ENCODE measurements around the gene IL15RA. TPM values are rescaled to one million over a fixed set of nuclear protein-coding genes. Genes with fewer than 3 reads are reported as not detected.
"Not testable (repeated sequence)": the region's sequence is repeated elsewhere in the genome, so short reads cannot be mapped to it uniquely, and the experiment has no call there.

The IL15RA gene
- total RNA-seq, 4 donors from 2014 or later: 17.7 to 21.9 (median 20.6) TPM

DNA sequence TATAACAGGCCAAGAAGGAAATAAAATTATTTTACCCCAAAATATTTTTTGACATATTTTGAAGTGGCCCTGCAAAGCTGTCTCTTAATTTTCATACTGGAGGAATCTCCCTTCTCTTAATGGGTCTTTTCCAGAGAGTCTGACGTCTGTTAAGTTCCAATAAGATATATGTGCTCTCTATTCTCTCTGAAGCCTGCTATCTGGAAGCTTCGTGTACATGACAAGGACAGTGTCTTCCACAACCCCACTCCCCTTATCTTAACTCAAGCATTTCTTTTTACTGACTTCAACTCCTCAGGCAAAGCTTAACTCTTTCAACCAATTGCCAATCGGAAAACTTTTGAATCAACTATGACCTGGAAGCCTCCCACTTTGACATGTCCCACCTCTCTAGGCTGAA lies 29.2 kb upstream of the IL15RA start:
- no peak overlapping the region for H3K4me3 ChIP-seq
- no peak for ATAC-seq
- no peak for TF ChIP-seq EP300 (IDR thresholded peaks at IDR 0.05)
- TF ChIP-seq POLR2AphosphoS5 (IDR thresholded peaks at IDR 0.05): no peak
- TF ChIP-seq, protein P1, sequence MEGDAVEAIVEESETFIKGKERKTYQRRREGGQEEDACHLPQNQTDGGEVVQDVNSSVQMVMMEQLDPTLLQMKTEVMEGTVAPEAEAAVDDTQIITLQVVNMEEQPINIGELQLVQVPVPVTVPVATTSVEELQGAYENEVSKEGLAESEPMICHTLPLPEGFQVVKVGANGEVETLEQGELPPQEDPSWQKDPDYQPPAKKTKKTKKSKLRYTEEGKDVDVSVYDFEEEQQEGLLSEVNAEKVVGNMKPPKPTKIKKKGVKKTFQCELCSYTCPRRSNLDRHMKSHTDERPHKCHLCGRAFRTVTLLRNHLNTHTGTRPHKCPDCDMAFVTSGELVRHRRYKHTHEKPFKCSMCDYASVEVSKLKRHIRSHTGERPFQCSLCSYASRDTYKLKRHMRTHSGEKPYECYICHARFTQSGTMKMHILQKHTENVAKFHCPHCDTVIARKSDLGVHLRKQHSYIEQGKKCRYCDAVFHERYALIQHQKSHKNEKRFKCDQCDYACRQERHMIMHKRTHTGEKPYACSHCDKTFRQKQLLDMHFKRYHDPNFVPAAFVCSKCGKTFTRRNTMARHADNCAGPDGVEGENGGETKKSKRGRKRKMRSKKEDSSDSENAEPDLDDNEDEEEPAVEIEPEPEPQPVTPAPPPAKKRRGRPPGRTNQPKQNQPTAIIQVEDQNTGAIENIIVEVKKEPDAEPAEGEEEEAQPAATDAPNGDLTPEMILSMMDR (IDR thresholded peaks at IDR 0.05): no peak
- TF ChIP-seq POLR2A (IDR thresholded peaks at IDR 0.05): no peak
- H3K4me1 ChIP-seq: no peaks in the 10 kb centered on the region
- peaks cover 3% of the 10 kb centered on the region for H3K27me3 ChIP-seq
- WGBS, 2 donors (ENCODE audit: low coverage in 1 of 2): 67 to 81% methylated on average over 3 of the region's 3 CpGs
- no peak overlapping the region for H3K27ac ChIP-seq
- H3K9me3 ChIP-seq: peaks cover 0 to 14% (median 0%) of the 10 kb centered on the region in 3 donors
- no peaks in the 10 kb centered on the region for H3K36me3 ChIP-seq

- WGBS, 2 donors (ENCODE audit: low coverage in 1 of 2): 40 to 68% methylated on average over 4 to 6 of the region's 8 CpGs
- Histone ChIP-seq H3K27ac (no peak overlapping the region), H3K27me3 (peaks cover 3% of the 10 kb centered on the region), H3K36me3 (no peaks in the 10 kb centered on the region), H3K4me1 (no peaks in the 10 kb centered on the region), H3K4me3 (no peak overlapping the region), H3K9me3 (peaks cover 0 to 14% (median 0%) of the 10 kb centered on the region in 3 donors)
- no peak for TF ChIP-seq POLR2A (IDR thresholded peaks at IDR 0.05)
- TF ChIP-seq EP300 (IDR thresholded peaks at IDR 0.05): no peak
- TF ChIP-seq, protein P1 (IDR thresholded peaks at IDR 0.05): no peak
- no peak for TF ChIP-seq POLR2AphosphoS5 (IDR thresholded peaks at IDR 0.05)
- no peak for ATAC-seq
Observed at GRCh38 chr10:6005856-6006395, 28.6 kb upstream of the IL15RA start.

DNA sequence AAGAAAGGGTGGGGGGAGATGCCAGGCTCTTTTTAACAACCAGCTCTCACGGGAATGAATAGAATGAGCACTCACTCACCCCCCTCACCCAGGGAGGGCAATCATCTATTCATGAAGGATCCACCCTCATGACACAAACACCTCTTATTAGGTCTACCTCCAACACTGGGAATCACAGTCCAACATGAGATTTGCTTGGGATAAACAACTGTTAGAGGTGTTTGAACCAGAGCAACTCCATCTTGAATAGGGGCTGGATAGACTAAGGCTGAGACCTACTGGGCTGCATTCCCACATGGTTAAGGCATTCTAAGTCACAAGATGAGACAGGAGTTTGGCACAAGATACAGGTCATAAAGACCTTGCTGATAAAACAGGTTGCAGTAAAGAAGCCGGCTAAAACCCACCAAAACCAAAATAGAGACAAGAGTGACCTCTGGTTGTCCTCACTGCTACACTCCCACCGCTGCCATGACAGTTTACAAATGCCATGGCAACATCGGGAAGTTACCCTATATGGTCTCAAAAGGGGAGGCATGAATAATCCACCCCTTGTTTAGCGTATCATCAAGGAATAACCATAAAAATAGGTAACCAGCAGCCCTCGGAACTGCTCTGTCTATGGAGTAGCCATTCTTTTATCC lies 27.9 kb upstream of the IL15RA start:
- ATAC-seq, H3K4me1 ChIP-seq, H3K36me3 ChIP-seq, H3K27ac ChIP-seq, H3K4me3 ChIP-seq, H3K27me3 ChIP-seq: not testable (repeated sequence)
- H3K9me3 ChIP-seq: peaks cover 0 to 14% (median 0%) of the 10 kb centered on the region in 3 donors
- 58 to 85% methylated on average over 5 to 6 of the region's 6 CpGs for WGBS, 2 donors (ENCODE audit: low coverage in 1 of 2)

- no peak for ATAC-seq
- H3K27ac ChIP-seq: no peak overlapping the region
- H3K4me3 ChIP-seq: no peak overlapping the region
- peaks cover 0 to 10% (median 0%) of the 10 kb centered on the region in 3 donors for H3K9me3 ChIP-seq
- TF ChIP-seq EP300 (IDR thresholded peaks at IDR 0.05): no peak
- no peak for TF ChIP-seq POLR2AphosphoS5 (IDR thresholded peaks at IDR 0.05)
- TF ChIP-seq, protein P1 (IDR thresholded peaks at IDR 0.05): no peak
- TF ChIP-seq POLR2A (IDR thresholded peaks at IDR 0.05): no peak
- 69 to 79% methylated on average over 10 to 12 of the region's 12 CpGs for WGBS, 2 donors (ENCODE audit: low coverage in 1 of 2)
- no peaks in the 10 kb centered on the region for H3K4me1 ChIP-seq
- peaks cover 16% of the 10 kb centered on the region for H3K27me3 ChIP-seq
- no peaks in the 10 kb centered on the region for H3K36me3 ChIP-seq
Observed at GRCh38 chr10:6002809-6003510, 25.6 kb upstream of the IL15RA start.

- H3K27me3 ChIP-seq: peaks cover 16% of the 10 kb centered on the region
- TF ChIP-seq POLR2AphosphoS5 (IDR thresholded peaks at IDR 0.05): no peak
- TF ChIP-seq POLR2A (IDR thresholded peaks at IDR 0.05): no peak
- no peak for TF ChIP-seq EP300 (IDR thresholded peaks at IDR 0.05)
- TF ChIP-seq, protein P1 (IDR thresholded peaks at IDR 0.05): no peak
- no peak overlapping the region for H3K4me3 ChIP-seq
- no peaks in the 10 kb centered on the region for H3K36me3 ChIP-seq
- 69 to 100% methylated on average over 2 to 9 of the region's 20 CpGs for WGBS, 2 donors (ENCODE audit: low coverage in 1 of 2)
- no peak for ATAC-seq
- H3K4me1 ChIP-seq: no peaks in the 10 kb centered on the region
- no peaks in the 10 kb centered on the region for H3K9me3 ChIP-seq
- no peak overlapping the region for H3K27ac ChIP-seq
Observed at GRCh38 chr10:5999440-6000165, 22.3 kb upstream of the IL15RA start.

All from gastroesophageal sphincter (tissue), 4 donors.